PFSK-1 (cell line): Measurements from ENCODE around the gene ATF7.
A peak's percentile ranks its signal among the peaks of the same experiment; 100 is the strongest.

ENCODE experiments used
- FOXP2 ChIP-seq: optimal IDR thresholded peaks from 2 replicates; pipeline ENCODE3; 2011; ENCODE audit warnings: borderline replicate concordance, control low read depth, inconsistent platforms; ENCODE audit not compliant: insufficient read depth; ENCODE audit errors: extremely low read length, extremely low read depth
- POLR2AphosphoS5 ChIP-seq: IDR thresholded peaks from 2 replicates; pipeline ENCODE4 v1.6.1; 2012; ENCODE audit warnings: low read depth, mild to moderate bottlenecking, control low read depth, low read length, moderate library complexity
- REST ChIP-seq, 2 experiments: IDR thresholded peaks; 2 replicates each; pipeline versions ENCODE4 v1.6.1 to v1.8.0; 2011 to 2012; ENCODE audit warnings: low read depth in 2 of 2, low read length in 2 of 2, control low read depth in 1 of 2, inconsistent platforms in 1 of 2, mild to moderate bottlenecking in 1 of 2, moderate library complexity in 1 of 2; ENCODE audit not compliant: insufficient read depth in 1 of 2
- SIN3A ChIP-seq: IDR thresholded peaks from 2 replicates; pipeline ENCODE4 v1.6.1; 2012; ENCODE audit warnings: mild to moderate bottlenecking, low read length, moderate library complexity, borderline replicate concordance; ENCODE audit not compliant: insufficient read depth
- TAF1 ChIP-seq: IDR thresholded peaks from 2 replicates; pipeline ENCODE4 v1.6.1; 2012; ENCODE audit warnings: low read length, control low read depth, borderline replicate concordance; ENCODE audit not compliant: insufficient read depth

ATF7 gene

GRCh38 chr12:53502983-53503728 is 123.0 kb downstream of the ATF7 start:
- TF ChIP-seq TAF1 (no peak), POLR2AphosphoS5 (no peak), REST (IDR thresholded peaks at IDR 0.05; ENCODE audit: insufficient read depth in 1 of 2, low read depth in 2 of 2, low read length in 2 of 2) (no peak), SIN3A (no peak), FOXP2 (no peak)

GRCh38 chr12:53502331-53502730 is 123.9 kb downstream of the ATF7 start:
- TF ChIP-seq FOXP2 = no peak
- no peak for TF ChIP-seq TAF1
- TF ChIP-seq POLR2AphosphoS5 = no peak
- TF ChIP-seq SIN3A = no peak
- no peak for TF ChIP-seq REST (IDR thresholded peaks at IDR 0.05; ENCODE audit: insufficient read depth in 1 of 2, low read depth in 2 of 2, low read length in 2 of 2)

GRCh38 chr12:53501615-53502181 is 124.5 kb downstream of the ATF7 start:
- TF ChIP-seq TAF1 (no peak), POLR2AphosphoS5 (peak; percentile 26; the same call in 1 of the 2 replicates), SIN3A (no peak), FOXP2 (no peak)

GRCh38 chr12:53500776-53501614 is 125.2 kb downstream of the ATF7 start, which contains the start of gene TARBP2:
TARBP2 (plus strand) TSS chr12:53501283; CDS start chr12:53501409, 126 bp downstream.
- TF ChIP-seq POLR2AphosphoS5 (peak; percentile 90), TAF1 (peak; percentile 68; the same call in 1 of the 2 replicates), SIN3A (no peak), REST (IDR thresholded peaks at IDR 0.05; ENCODE audit: insufficient read depth in 1 of 2, low read depth in 2 of 2, low read length in 2 of 2) (0 out of 4 replicates have a peak, but pooled peaks of 1 of the 2 experiments have one; percentile 18), FOXP2 (no peak)
